GM12878 (cell line): ENCODE data around the gene TTC38.

ENCODE experiments used
- EZH2 ChIP-seq: IDR thresholded peaks from 2 replicates; pipeline ENCODE4 v1.6.1; 2012; ENCODE audit warnings: low read depth, mild to moderate bottlenecking, control low read depth, inconsistent platforms, low read length, borderline replicate concordance; ENCODE audit not compliant: control insufficient read depth
- GABPA ChIP-seq: IDR thresholded peaks from 2 replicates; pipeline ENCODE4 v1.6.1; 2014; ENCODE audit warnings: antibody characterized with exemption, low read depth, mild to moderate bottlenecking, inconsistent platforms
- KAT2A ChIP-seq: conservative IDR thresholded peaks from 2 replicates; pipeline ENCODE4 v1.6.1; 2011; ENCODE audit warnings: low read depth, low read length; ENCODE audit not compliant: control insufficient read depth
- NFIC ChIP-seq: IDR thresholded peaks from 2 replicates; pipeline ENCODE4 v1.6.1; 2012; ENCODE audit warnings: low read depth, mild to moderate bottlenecking, inconsistent platforms, low read length, moderate library complexity
- POLR2A ChIP-seq: IDR thresholded peaks from 2 replicates; pipeline ENCODE4 v1.6.1; 2011; ENCODE audit warnings: low read depth, mild to moderate bottlenecking, low read length
- POLR2AphosphoS2 ChIP-seq: IDR thresholded peaks from 2 replicates; pipeline ENCODE4 v1.6.1; 2011; ENCODE audit warnings: low read depth, mild to moderate bottlenecking, low read length, improper control_type of control experiment, moderate library complexity
- RAD21 ChIP-seq: IDR thresholded peaks from 2 replicates; pipeline ENCODE4 v1.6.1; 2011; ENCODE audit warnings: mild to moderate bottlenecking, low read depth, low read length, moderate library complexity; ENCODE audit not compliant: insufficient read depth
- TF ChIP-seq, protein P1 (sequence below), 3 experiments: IDR thresholded peaks in 2 of 3; conservative IDR thresholded peaks in 1 of 3; 2 replicates each; pipeline ENCODE4 v1.5.1; 2011; ENCODE audit warnings: low read depth in 3 of 3, low read length in 3 of 3, mild to moderate bottlenecking in 3 of 3, control low read depth in 2 of 3, moderate library complexity in 2 of 3, inconsistent platforms in 1 of 3, mixed read lengths in 1 of 3; ENCODE audit not compliant: control insufficient read depth in 2 of 3, insufficient read depth in 1 of 3; ENCODE audit errors: extremely low read depth in 1 of 3
- TF ChIP-seq, protein P2 (sequence below): fragments of 450-650 bp; IDR thresholded peaks from 2 replicates; pipeline ENCODE4 v1.6.1; 2017; ENCODE audit warnings: antibody characterized with exemption, mild to moderate bottlenecking, moderate library complexity

DNA sequence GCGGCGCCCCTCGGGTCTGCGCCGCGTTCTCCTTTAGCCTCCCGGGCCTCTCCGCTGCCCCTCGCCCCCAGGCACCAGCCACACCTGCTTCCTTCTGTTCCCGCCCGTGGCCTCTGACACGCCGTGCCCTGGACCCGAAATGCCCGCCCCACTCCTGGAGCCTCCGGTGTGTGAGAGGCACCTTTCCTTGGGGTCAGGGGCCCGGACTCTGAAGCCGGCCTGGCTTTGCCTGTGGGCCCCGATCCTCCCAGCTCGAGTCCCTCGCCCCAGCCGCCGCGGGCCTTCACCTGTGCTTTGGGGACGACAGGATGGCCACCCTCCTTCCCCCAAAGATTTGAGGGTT lies 17.1 kb upstream of the TTC38 start:
- no peak for TF ChIP-seq POLR2A
- TF ChIP-seq POLR2AphosphoS2 = no peak
- TF ChIP-seq, protein P1, sequence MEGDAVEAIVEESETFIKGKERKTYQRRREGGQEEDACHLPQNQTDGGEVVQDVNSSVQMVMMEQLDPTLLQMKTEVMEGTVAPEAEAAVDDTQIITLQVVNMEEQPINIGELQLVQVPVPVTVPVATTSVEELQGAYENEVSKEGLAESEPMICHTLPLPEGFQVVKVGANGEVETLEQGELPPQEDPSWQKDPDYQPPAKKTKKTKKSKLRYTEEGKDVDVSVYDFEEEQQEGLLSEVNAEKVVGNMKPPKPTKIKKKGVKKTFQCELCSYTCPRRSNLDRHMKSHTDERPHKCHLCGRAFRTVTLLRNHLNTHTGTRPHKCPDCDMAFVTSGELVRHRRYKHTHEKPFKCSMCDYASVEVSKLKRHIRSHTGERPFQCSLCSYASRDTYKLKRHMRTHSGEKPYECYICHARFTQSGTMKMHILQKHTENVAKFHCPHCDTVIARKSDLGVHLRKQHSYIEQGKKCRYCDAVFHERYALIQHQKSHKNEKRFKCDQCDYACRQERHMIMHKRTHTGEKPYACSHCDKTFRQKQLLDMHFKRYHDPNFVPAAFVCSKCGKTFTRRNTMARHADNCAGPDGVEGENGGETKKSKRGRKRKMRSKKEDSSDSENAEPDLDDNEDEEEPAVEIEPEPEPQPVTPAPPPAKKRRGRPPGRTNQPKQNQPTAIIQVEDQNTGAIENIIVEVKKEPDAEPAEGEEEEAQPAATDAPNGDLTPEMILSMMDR (IDR thresholded peaks at IDR 0.05 in 2 of 3, conservative IDR thresholded peaks at IDR 0.05 in 1 of 3; ENCODE audit: control insufficient read depth in 2 of 3, extremely low read depth in 1 of 3, insufficient read depth in 1 of 3, low read depth in 3 of 3, low read length in 3 of 3) = no peak
- TF ChIP-seq GABPA = no peak
- TF ChIP-seq RAD21 = no peak
- no peak for TF ChIP-seq EZH2
- TF ChIP-seq KAT2A = no peak
- TF ChIP-seq, protein P2, sequence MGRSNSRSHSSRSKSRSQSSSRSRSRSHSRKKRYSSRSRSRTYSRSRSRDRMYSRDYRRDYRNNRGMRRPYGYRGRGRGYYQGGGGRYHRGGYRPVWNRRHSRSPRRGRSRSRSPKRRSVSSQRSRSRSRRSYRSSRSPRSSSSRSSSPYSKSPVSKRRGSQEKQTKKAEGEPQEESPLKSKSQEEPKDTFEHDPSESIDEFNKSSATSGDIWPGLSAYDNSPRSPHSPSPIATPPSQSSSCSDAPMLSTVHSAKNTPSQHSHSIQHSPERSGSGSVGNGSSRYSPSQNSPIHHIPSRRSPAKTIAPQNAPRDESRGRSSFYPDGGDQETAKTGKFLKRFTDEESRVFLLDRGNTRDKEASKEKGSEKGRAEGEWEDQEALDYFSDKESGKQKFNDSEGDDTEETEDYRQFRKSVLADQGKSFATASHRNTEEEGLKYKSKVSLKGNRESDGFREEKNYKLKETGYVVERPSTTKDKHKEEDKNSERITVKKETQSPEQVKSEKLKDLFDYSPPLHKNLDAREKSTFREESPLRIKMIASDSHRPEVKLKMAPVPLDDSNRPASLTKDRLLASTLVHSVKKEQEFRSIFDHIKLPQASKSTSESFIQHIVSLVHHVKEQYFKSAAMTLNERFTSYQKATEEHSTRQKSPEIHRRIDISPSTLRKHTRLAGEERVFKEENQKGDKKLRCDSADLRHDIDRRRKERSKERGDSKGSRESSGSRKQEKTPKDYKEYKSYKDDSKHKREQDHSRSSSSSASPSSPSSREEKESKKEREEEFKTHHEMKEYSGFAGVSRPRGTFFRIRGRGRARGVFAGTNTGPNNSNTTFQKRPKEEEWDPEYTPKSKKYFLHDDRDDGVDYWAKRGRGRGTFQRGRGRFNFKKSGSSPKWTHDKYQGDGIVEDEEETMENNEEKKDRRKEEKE = no peak
- no peak for TF ChIP-seq NFIC
